Natural killer cell (primary cell): ENCODE results near the gene GLIPR2. TPM values are rescaled to one million over a fixed set of nuclear protein-coding genes. Genes with fewer than 3 reads are reported as not detected.

Experiments used
- ATAC-seq, 3 donors: fragments of 150-1000 bp in 2 of 3; fragments of 200-7000 bp in 1 of 3; cut with Tn5 transposase; 1 replicate in 1 of 3; 2 replicates in 2 of 3; pipeline ENCODE4 v1.10.0; 2021; ENCODE audit warnings: mild to moderate bottlenecking in 2 of 3, moderate library complexity in 2 of 3
- DNase-seq, 2 donors: peaks; one replicate each; pipeline versions ENCODE4 v3.0.0 to v3.0.0-alpha.2; 2013 to 2021; ENCODE audit warnings: mixed read lengths in 1 of 2
- H3K27ac ChIP-seq: one replicate; pipeline ENCODE4 v1.5.1; 2013; ENCODE audit warnings: mild to moderate bottlenecking, low read length
- H3K27me3 ChIP-seq: one replicate; pipeline ENCODE4 v1.6.1; 2013; ENCODE audit warnings: low read length; ENCODE audit not compliant: control insufficient read depth, insufficient read depth
- H3K36me3 ChIP-seq: one replicate; pipeline ENCODE4 v1.6.1; 2013; ENCODE audit warnings: low read length; ENCODE audit not compliant: control insufficient read depth, insufficient read depth
- H3K4me1 ChIP-seq: one replicate; pipeline ENCODE4 v1.6.1; 2013; ENCODE audit warnings: low read length; ENCODE audit not compliant: control insufficient read depth, insufficient read depth
- H3K4me3 ChIP-seq: one replicate; pipeline ENCODE4 v1.5.1; 2013; ENCODE audit warnings: low read length
- H3K9me3 ChIP-seq: one replicate; pipeline ENCODE4 v1.6.1; 2013; ENCODE audit warnings: low read length; ENCODE audit not compliant: control insufficient read depth, insufficient read depth
- H3K27ac Mint-ChIP-seq, 2 donors: one replicate each; pipeline ENCODE4 v1.8.0; 2022; ENCODE audit warnings: mild to moderate bottlenecking in 2 of 2, mixed read lengths in 2 of 2, moderate library complexity in 1 of 2
- H3K27me3 Mint-ChIP-seq, 2 donors: one replicate each; pipeline ENCODE4 v1.8.0; 2022; ENCODE audit warnings: low read depth in 2 of 2, mixed read lengths in 2 of 2
- H3K36me3 Mint-ChIP-seq: one replicate; pipeline ENCODE4 v1.8.0; 2022; ENCODE audit warnings: mixed read lengths
- H3K4me1 Mint-ChIP-seq, 2 donors: one replicate each; pipeline ENCODE4 v1.8.0; 2022; ENCODE audit warnings: mixed read lengths in 2 of 2
- H3K4me3 Mint-ChIP-seq: one replicate; pipeline ENCODE4 v1.8.0; 2022; ENCODE audit warnings: mild to moderate bottlenecking, moderate library complexity, mixed read lengths
- H3K9me3 Mint-ChIP-seq, 2 donors: one replicate each; pipeline ENCODE4 v1.8.0; 2022; ENCODE audit warnings: mixed read lengths in 2 of 2
- CTCF ChIP-seq: fragments of 200-600 bp; IDR thresholded peaks from one replicate; pipeline ENCODE4 v1.8.0; 2022; ENCODE audit warnings: antibody characterized with exemption
- WGBS: methylation state at CpG from one replicate; pipeline ENCODE4 v1.1.7; 2013; ENCODE audit warnings: missing lambda C conversion rate; ENCODE audit not compliant: insufficient coverage; 5-methylcytosine and 5-hydroxymethylcytosine counted together
- intact Hi-C: fragments of 100-400 bp; cut with micrococcal nuclease; formaldehyde crosslinking; loops from one replicate; pipeline ENCODE4 v1.14.2; 2022
- total RNA-seq, 4 donors: library from RNA; stranded (reverse); fragments of 120-200 nt in 1 of 4; gene quantifications; one replicate each; pipeline versions ENCODE4 v1.2.3 to v1.2.4, GENCODE V29; 2013 to 2022

Gene GLIPR2
- total RNA-seq, 3 donors from 2014 or later (not counting 1 experiment from before 2014, with no cell fraction given) = 124 to 135 (median 125) TPM

GRCh38 chr9:36113999-36114398 lies 22.5 kb upstream of the GLIPR2 start:
- Mint-ChIP-seq H3K4me3 (no peak overlapping the region), H3K9me3 (no peaks in the 10 kb centered on the region), H3K4me1 (no peaks in the 10 kb centered on the region), H3K27me3 (no peaks in the 10 kb centered on the region), H3K36me3 (no peaks in the 10 kb centered on the region), H3K27ac (no peak overlapping the region)
- DNase-seq = no peak
- no peaks in the 10 kb centered on the region for H3K36me3 ChIP-seq
- H3K27ac ChIP-seq = no peak overlapping the region
- TF ChIP-seq CTCF = no peak
- WGBS = 89% methylated on average over 1 of the region's 2 CpGs
- ATAC-seq = no peak
- intact Hi-C loops = no loop called here
- H3K4me1 ChIP-seq = no peaks in the 10 kb centered on the region
- H3K27me3 ChIP-seq = no peaks in the 10 kb centered on the region
- no peaks in the 10 kb centered on the region for H3K9me3 ChIP-seq
- H3K4me3 ChIP-seq = no peak overlapping the region

GRCh38 chr9:36116593-36116992 lies 19.9 kb upstream of the GLIPR2 start:
- Histone ChIP-seq H3K4me3 (no peak overlapping the region), H3K36me3 (no peaks in the 10 kb centered on the region), H3K9me3 (no peaks in the 10 kb centered on the region), H3K4me1 (no peaks in the 10 kb centered on the region), H3K27ac (no peak overlapping the region), H3K27me3 (no peaks in the 10 kb centered on the region)
- ATAC-seq = no peak
- Mint-ChIP-seq H3K27me3 (no peaks in the 10 kb centered on the region), H3K9me3 (no peaks in the 10 kb centered on the region), H3K27ac (no peak overlapping the region), H3K4me3 (no peak overlapping the region), H3K4me1 (no peaks in the 10 kb centered on the region), H3K36me3 (no peaks in the 10 kb centered on the region)
- intact Hi-C loops = no loop called here
- DNase-seq = no peak
- no peak for TF ChIP-seq CTCF
- WGBS = 94% methylated on average over 3 of the region's 3 CpGs

GRCh38 chr9:36118201-36118600 lies 18.3 kb upstream of the GLIPR2 start:
- Mint-ChIP-seq H3K4me1 (no peaks in the 10 kb centered on the region), H3K36me3 (no peaks in the 10 kb centered on the region), H3K9me3 (no peaks in the 10 kb centered on the region), H3K27ac (no peak overlapping the region), H3K27me3 (no peaks in the 10 kb centered on the region), H3K4me3 (no peak overlapping the region)
- DNase-seq = no peak
- intact Hi-C loops = no loop called here
- Histone ChIP-seq H3K9me3 (no peaks in the 10 kb centered on the region), H3K4me1 (no peaks in the 10 kb centered on the region), H3K36me3 (peaks cover 2% of the 10 kb centered on the region), H3K4me3 (no peak overlapping the region), H3K27ac (no peak overlapping the region), H3K27me3 (no peaks in the 10 kb centered on the region)
- ATAC-seq = no peak
- TF ChIP-seq CTCF = no peak
- 100% methylated on average over 2 of the region's 2 CpGs for WGBS

DNA sequence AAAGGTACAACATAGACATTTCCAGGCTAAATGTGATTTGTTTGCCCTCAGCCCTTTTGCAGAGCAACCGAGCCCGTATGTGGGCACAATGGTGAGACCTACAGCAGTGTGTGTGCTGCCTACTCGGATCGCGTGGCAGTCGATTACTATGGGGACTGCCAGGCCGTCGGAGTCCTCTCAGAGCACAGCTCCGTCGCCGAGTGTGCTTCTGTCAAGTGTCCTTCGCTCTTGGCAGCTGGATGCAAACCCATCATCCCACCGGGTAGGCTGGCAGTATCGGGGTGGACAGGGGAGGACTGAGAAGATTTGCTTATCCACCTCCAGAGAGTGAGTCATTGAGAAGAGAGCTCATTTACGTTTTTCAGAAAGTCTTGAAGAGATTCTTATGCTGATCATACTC lies 17.8 kb upstream of the GLIPR2 start:
- no peaks in the 10 kb centered on the region for H3K4me1 Mint-ChIP-seq
- intact Hi-C loops = no loop called here
- 92% methylated on average over 15 of the region's 15 CpGs for WGBS
- no peak overlapping the region for H3K27ac Mint-ChIP-seq
- no peak for TF ChIP-seq CTCF
- no peaks in the 10 kb centered on the region for H3K9me3 Mint-ChIP-seq
- Histone ChIP-seq H3K27me3 (no peaks in the 10 kb centered on the region), H3K36me3 (peaks cover 2% of the 10 kb centered on the region), H3K4me3 (no peak overlapping the region), H3K4me1 (no peaks in the 10 kb centered on the region), H3K27ac (no peak overlapping the region), H3K9me3 (no peaks in the 10 kb centered on the region)
- DNase-seq (no peak), ATAC-seq (no peak)
- no peak overlapping the region for H3K4me3 Mint-ChIP-seq
- H3K36me3 Mint-ChIP-seq = no peaks in the 10 kb centered on the region
- no peaks in the 10 kb centered on the region for H3K27me3 Mint-ChIP-seq
